Caco-2 (cell line): ENCODE measurements around the gene PATJ. TPM values are rescaled to one million over a fixed set of nuclear protein-coding genes. Genes with fewer than 3 reads are reported as not detected.

ENCODE experiments used
- BruUV-seq: library from RNA; stranded (reverse); fragments of 400-500 nt; replicated peaks from 2 replicates; lab custom pipeline; 2021; lab: Mats Ljungman, UMichigan
- CTCF ChIA-PET: fragments of 300-600 bp; sonication (Branson Sonifier 250); formaldehyde crosslinking; loops from one replicate; lab custom pipeline; 2022; ENCODE audit warnings: antibody characterized with exemption; lab: Charles Lee
- POLR2A ChIA-PET: fragments of 300-600 bp; sonication (Branson Sonifier 250); formaldehyde crosslinking; loops from one replicate; lab custom pipeline; 2022; ENCODE audit warnings: antibody characterized with exemption; lab: Charles Lee
- DNase-seq, 2 experiments: peaks; one replicate each; pipeline versions ENCODE4 v3.0.0 to v3.0.0-alpha.2; 2020 to 2022
- H3K27me3 ChIP-seq: replicated peaks from 2 replicates; pipeline ENCODE4 v1.6.0; 2011; ENCODE audit warnings: low read length; ENCODE audit not compliant: control insufficient read depth, insufficient read depth
- H3K36me3 ChIP-seq: 2 replicates; pipeline ENCODE4 v1.5.1; 2011; ENCODE audit warnings: low read length; ENCODE audit not compliant: control insufficient read depth, insufficient read depth
- H3K4me1 ChIP-seq: fragments of 250-450 bp; sonication (Bioruptor Pico); 2 replicates; pipeline ENCODE4 v1.5.1; 2020; ENCODE audit warnings: mild to moderate bottlenecking
- H3K4me3 ChIP-seq: 2 replicates; pipeline ENCODE4 v1.5.1; 2011; ENCODE audit warnings: low read depth, mild to moderate bottlenecking, control low read depth, low read length
- H3K9me3 ChIP-seq: fragments of 250-450 bp; sonication (Bioruptor Pico); 2 replicates; pipeline ENCODE4 v1.5.1; 2020; ENCODE audit warnings: mild to moderate bottlenecking, moderate library complexity
- H3K27ac Mint-ChIP-seq: one replicate; pipeline ENCODE4 v1.8.0; 2022; ENCODE audit warnings: mixed read lengths; ENCODE audit not compliant: unreplicated experiment
- H3K27me3 Mint-ChIP-seq: one replicate; pipeline ENCODE4 v1.8.0; 2022; ENCODE audit warnings: mixed read lengths; ENCODE audit not compliant: insufficient read depth, unreplicated experiment
- H3K36me3 Mint-ChIP-seq: one replicate; pipeline ENCODE4 v1.8.0; 2022; ENCODE audit warnings: mild to moderate bottlenecking, mixed read lengths; ENCODE audit not compliant: insufficient read depth, unreplicated experiment
- H3K4me1 Mint-ChIP-seq: one replicate; pipeline ENCODE4 v1.8.0; 2022; ENCODE audit warnings: low read depth, mixed read lengths; ENCODE audit not compliant: unreplicated experiment
- H3K4me3 Mint-ChIP-seq: one replicate; pipeline ENCODE4 v1.8.0; 2022; ENCODE audit warnings: mild to moderate bottlenecking, moderate library complexity, mixed read lengths; ENCODE audit not compliant: unreplicated experiment
- H3K9me3 Mint-ChIP-seq: one replicate; pipeline ENCODE4 v1.8.0; 2022; ENCODE audit warnings: mixed read lengths; ENCODE audit not compliant: unreplicated experiment
- CTCF ChIP-seq, 2 experiments: fragments of 200-600 bp in 1 of 2; IDR thresholded peaks; 1 replicate in 1 of 2; 2 replicates in 1 of 2; pipeline versions ENCODE4 v1.5.1 to v1.8.0; 2011 to 2022; ENCODE audit warnings: antibody characterized with exemption in 1 of 2, control low read depth in 1 of 2, inconsistent platforms in 1 of 2, low read depth in 1 of 2, low read length in 1 of 2, mild to moderate bottlenecking in 1 of 2, moderate library complexity in 1 of 2; ENCODE audit not compliant: insufficient read depth in 1 of 2, severe bottlenecking in 1 of 2, unreplicated experiment in 1 of 2
- intact Hi-C: fragments of 100-400 bp; cut with micrococcal nuclease; formaldehyde crosslinking; loops from one replicate; pipeline ENCODE4 v1.10.0; 2022; ENCODE audit not compliant: unreplicated experiment
- total RNA-seq: library from RNA; stranded (reverse); gene quantifications from 2 replicates; pipeline ENCODE4 v1.2.3, GENCODE V29; 2022

PATJ gene
- total RNA-seq, 1 experiment from 2014 or later, result 31.6 TPM

- Histone ChIP-seq H3K4me3 (no peak overlapping the region), H3K36me3 (no peaks in the 10 kb centered on the region), H3K27me3 (no peaks in the 10 kb centered on the region), H3K4me1 (peaks cover 8% of the 10 kb centered on the region; the same call in 1 of the 2 replicates), H3K9me3 (no peaks in the 10 kb centered on the region)
- TF ChIP-seq CTCF (IDR thresholded peaks at IDR 0.05; ENCODE audit: insufficient read depth in 1 of 2, low read depth in 1 of 2, low read length in 1 of 2, severe bottlenecking in 1 of 2, unreplicated experiment in 1 of 2), result no peak
- no peaks in the 10 kb centered on the region for H3K9me3 Mint-ChIP-seq
- H3K4me1 Mint-ChIP-seq, result no peaks in the 10 kb centered on the region
- intact Hi-C loops, result no loop called here
- peaks cover 18% of the 10 kb centered on the region for H3K36me3 Mint-ChIP-seq
- no peak for DNase-seq
- ChIA-PET POLR2A (no interaction called here), CTCF (no interaction called here)
- no peak overlapping the region for H3K27ac Mint-ChIP-seq
- H3K4me3 Mint-ChIP-seq, result no peak overlapping the region
- BruUV-seq, result no TSS peak
- H3K27me3 Mint-ChIP-seq, result no peaks in the 10 kb centered on the region
Observed at GRCh38 chr1:61757950-61758349, 15.7 kb downstream of the PATJ start.

GRCh38 chr1:61770131-61770530 lies 27.9 kb downstream of the PATJ start:
- no TSS peak for BruUV-seq
- Mint-ChIP-seq H3K4me3 (no peak overlapping the region), H3K4me1 (no peaks in the 10 kb centered on the region), H3K27me3 (no peaks in the 10 kb centered on the region), H3K9me3 (no peaks in the 10 kb centered on the region), H3K27ac (no peak overlapping the region), H3K36me3 (peaks cover 34% of the 10 kb centered on the region)
- no peaks in the 10 kb centered on the region for H3K9me3 ChIP-seq
- CTCF ChIA-PET, result no interaction called here
- no peak overlapping the region for H3K4me3 ChIP-seq
- intact Hi-C loops, result no loop called here
- no peak for TF ChIP-seq CTCF (IDR thresholded peaks at IDR 0.05; ENCODE audit: insufficient read depth in 1 of 2, low read depth in 1 of 2, low read length in 1 of 2, severe bottlenecking in 1 of 2, unreplicated experiment in 1 of 2)
- POLR2A ChIA-PET, result no interaction called here
- no peaks in the 10 kb centered on the region for H3K36me3 ChIP-seq
- no peak for DNase-seq
- H3K4me1 ChIP-seq, result no peaks in the 10 kb centered on the region
- no peaks in the 10 kb centered on the region for H3K27me3 ChIP-seq

- ChIA-PET CTCF (no interaction called here), POLR2A (no interaction called here)
- Mint-ChIP-seq H3K4me1 (no peaks in the 10 kb centered on the region), H3K4me3 (no peak overlapping the region), H3K27me3 (no peaks in the 10 kb centered on the region), H3K27ac (no peak overlapping the region), H3K9me3 (no peaks in the 10 kb centered on the region), H3K36me3 (peaks cover 14% of the 10 kb centered on the region)
- no peaks in the 10 kb centered on the region for H3K4me1 ChIP-seq
- no TSS peak for BruUV-seq
- no peak for TF ChIP-seq CTCF (IDR thresholded peaks at IDR 0.05; ENCODE audit: insufficient read depth in 1 of 2, low read depth in 1 of 2, low read length in 1 of 2, severe bottlenecking in 1 of 2, unreplicated experiment in 1 of 2)
- H3K27me3 ChIP-seq, result no peaks in the 10 kb centered on the region
- no peaks in the 10 kb centered on the region for H3K9me3 ChIP-seq
- no peaks in the 10 kb centered on the region for H3K36me3 ChIP-seq
- no peak overlapping the region for H3K4me3 ChIP-seq
- no peak for DNase-seq
- intact Hi-C loops, result no loop called here
Observed at GRCh38 chr1:61776091-61776490, 33.8 kb downstream of the PATJ start.
